CD14-positive monocyte (primary cell): ENCODE results near the gene PFN3. TPM values are rescaled to one million over a fixed set of nuclear protein-coding genes. Genes with fewer than 3 reads are reported as not detected.

Experiments
- DNase-seq, 3 donors: peaks; one replicate each; pipeline ENCODE4 v3.0.0-alpha.2; 2011 to 2022
- H2AFZ ChIP-seq: 2 replicates; pipeline ENCODE4 v1.6.0; 2012; ENCODE audit warnings: mild to moderate bottlenecking, low read depth, low read length, inconsistent platforms; ENCODE audit not compliant: insufficient read depth, poor library complexity, severe bottlenecking
- H3K27ac ChIP-seq, 2 donors: 1 replicate in 1 of 2; 2 replicates in 1 of 2; pipeline ENCODE4 v1.5.1; 2012 to 2013; ENCODE audit warnings: low read length in 2 of 2, control low read depth in 1 of 2, inconsistent platforms in 1 of 2, low read depth in 1 of 2, mild to moderate bottlenecking in 1 of 2
- H3K27me3 ChIP-seq, 2 donors: one replicate each; pipeline versions ENCODE4 v1.6.0 to v1.6.1; 2011 to 2013; ENCODE audit warnings: low read length in 2 of 2; ENCODE audit not compliant: control insufficient read depth in 2 of 2, insufficient read depth in 2 of 2
- H3K36me3 ChIP-seq, 2 donors: replicated peaks in 1 of 2; 1 replicate in 1 of 2; 2 replicates in 1 of 2; pipeline versions ENCODE4 v1.5.1 to v1.6.1; 2012 to 2013; ENCODE audit warnings: low read length in 2 of 2, control low read depth in 1 of 2, inconsistent platforms in 1 of 2, mild to moderate bottlenecking in 1 of 2; ENCODE audit not compliant: insufficient read depth in 2 of 2, control insufficient read depth in 1 of 2
- H3K4me1 ChIP-seq, 2 donors: 1 replicate in 1 of 2; 2 replicates in 1 of 2; pipeline versions ENCODE4 v1.5.1 to v1.6.1; 2012 to 2013; ENCODE audit warnings: low read length in 2 of 2, control low read depth in 1 of 2, inconsistent platforms in 1 of 2, mild to moderate bottlenecking in 1 of 2, moderate library complexity in 1 of 2; ENCODE audit not compliant: insufficient read depth in 2 of 2, control insufficient read depth in 1 of 2
- H3K4me2 ChIP-seq: replicated peaks from 2 replicates; pipeline ENCODE3; 2012; ENCODE audit warnings: low read length, moderate library complexity, mild to moderate bottlenecking; ENCODE audit not compliant: poor library complexity, severe bottlenecking; ENCODE audit errors: extremely low read depth
- H3K4me3 ChIP-seq, 3 experiments: fragments of 200-600 bp in 1 of 3; sonication (generic) in 1 of 3; replicated peaks in 1 of 3; 1 replicate in 2 of 3; 2 replicates in 1 of 3; pipeline ENCODE4 v1.5.1; 2011 to 2013; ENCODE audit warnings: low read length in 3 of 3, mild to moderate bottlenecking in 3 of 3, control low read depth in 2 of 3, low read depth in 2 of 3, inconsistent platforms in 1 of 3, moderate library complexity in 1 of 3
- H3K79me2 ChIP-seq: 2 replicates; pipeline ENCODE4 v1.6.0; 2012; ENCODE audit warnings: mild to moderate bottlenecking, control low read depth, inconsistent platforms, low read length, moderate library complexity; ENCODE audit not compliant: insufficient read depth
- H3K9ac ChIP-seq: 2 replicates; pipeline ENCODE4 v1.6.0; 2017; ENCODE audit warnings: low read length, mild to moderate bottlenecking; ENCODE audit not compliant: insufficient read depth, poor library complexity, severe bottlenecking
- H3K9me3 ChIP-seq, 2 donors: replicated peaks in 1 of 2; 1 replicate in 1 of 2; 2 replicates in 1 of 2; pipeline versions ENCODE4 v1.5.1 to v1.6.1; 2012 to 2013; ENCODE audit warnings: low read length in 2 of 2, control low read depth in 1 of 2; ENCODE audit not compliant: control insufficient read depth in 1 of 2, insufficient read depth in 1 of 2
- H4K20me1 ChIP-seq: 2 replicates; pipeline ENCODE4 v1.6.0; 2012; ENCODE audit warnings: mild to moderate bottlenecking, low read length, control low read depth, moderate library complexity; ENCODE audit not compliant: insufficient read depth
- H3K27ac Mint-ChIP-seq, 7 donors: one replicate each; pipeline ENCODE4 v1.8.0; 2020; ENCODE audit warnings: mild to moderate bottlenecking in 7 of 7, mixed read lengths in 7 of 7, moderate library complexity in 6 of 7, inconsistent platforms in 2 of 7
- H3K27me3 Mint-ChIP-seq, 3 donors: one replicate each; pipeline ENCODE4 v1.8.0; 2021 to 2022; ENCODE audit warnings: low read depth in 3 of 3, mild to moderate bottlenecking in 3 of 3, mixed read lengths in 3 of 3, moderate library complexity in 3 of 3, inconsistent platforms in 1 of 3
- H3K36me3 Mint-ChIP-seq, 2 donors: one replicate each; pipeline ENCODE4 v1.8.0; 2020; ENCODE audit warnings: mixed read lengths in 2 of 2, inconsistent platforms in 1 of 2, mild to moderate bottlenecking in 1 of 2
- H3K4me1 Mint-ChIP-seq: one replicate; pipeline ENCODE4 v1.8.0; 2020; ENCODE audit warnings: mild to moderate bottlenecking, mixed read lengths
- H3K4me3 Mint-ChIP-seq, 2 donors: one replicate each; pipeline ENCODE4 v1.8.0; 2020; ENCODE audit warnings: mild to moderate bottlenecking in 2 of 2, mixed read lengths in 2 of 2, moderate library complexity in 1 of 2
- H3K9me3 Mint-ChIP-seq, 7 donors: one replicate each; pipeline ENCODE4 v1.8.0; 2020 to 2022; ENCODE audit warnings: mixed read lengths in 7 of 7, mild to moderate bottlenecking in 6 of 7, moderate library complexity in 6 of 7, inconsistent platforms in 2 of 7
- WGBS: methylation state at CpG from one replicate; pipeline ENCODE4 v1.1.5; 2013; ENCODE audit warnings: missing lambda C conversion rate; ENCODE audit not compliant: insufficient coverage; 5-methylcytosine and 5-hydroxymethylcytosine counted together
- intact Hi-C, 2 donors: fragments of 100-400 bp; cut with micrococcal nuclease; formaldehyde crosslinking; loops; one replicate each; pipeline versions ENCODE4 v1.15.0 to v1.15.1; 2023
- polyA plus RNA-seq, 3 donors: library from polyadenylated mRNA; depleted of rRNA in 1 of 3; unstranded in 2 of 3; stranded (reverse) in 1 of 3; fragments of 300-500 nt in 2 of 3; fragments of >200 nt in 1 of 3; fragmentation: Illumina TruSeq in 2 of 3; gene quantifications; 1 replicate in 2 of 3; 2 replicates in 1 of 3; pipeline ENCODE4 v1.2.3, GENCODE V29; 2012 to 2021
- TF ChIP-seq, protein P1 (sequence below): fragments of 200-600 bp; IDR thresholded peaks from one replicate; pipeline ENCODE4 v1.8.0; 2022; ENCODE audit warnings: antibody characterized with exemption, mild to moderate bottlenecking

The PFN3 gene
- polyA plus RNA-seq, 3 donors: not detected

DNA sequence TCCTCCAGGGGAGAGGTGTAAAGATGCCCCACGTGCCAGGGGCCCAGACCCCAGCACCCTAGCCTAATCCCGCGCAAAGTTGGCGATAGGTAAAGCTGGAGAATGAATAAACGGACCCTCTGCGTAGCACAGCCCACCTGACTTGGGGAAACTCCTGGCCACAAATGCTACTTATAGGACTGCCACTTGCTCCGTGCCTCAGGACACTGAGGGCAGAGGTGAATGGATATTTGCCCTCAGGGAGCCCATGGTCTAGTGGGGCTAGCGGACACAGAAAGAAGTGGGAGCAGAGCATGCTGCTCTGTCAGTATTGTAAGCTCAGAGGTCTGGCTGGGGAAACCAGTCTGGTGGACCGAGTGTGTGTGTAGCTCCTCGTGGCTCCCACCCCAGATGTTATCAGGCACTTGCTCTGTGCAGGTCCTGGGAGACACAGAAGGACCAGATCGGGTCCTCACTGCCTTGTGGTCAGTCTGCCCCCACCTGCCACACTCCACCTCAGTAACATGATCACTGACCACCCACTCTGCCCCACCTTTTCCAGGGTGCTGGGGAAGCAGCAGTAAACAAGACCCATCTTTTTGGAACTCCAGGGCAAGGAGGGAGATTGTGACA, 26.9 kb upstream of the PFN3 start:
- peak overlapping the region; percentile 80 to 99 (median 95) for H3K4me3 ChIP-seq
- H4K20me1 ChIP-seq: peaks cover 31% of the 10 kb centered on the region
- peaks cover 18 to 25% of the 10 kb centered on the region in 2 donors for H3K36me3 ChIP-seq
- DNase-seq: peak in 1 of 3 donors; percentile 41
- TF ChIP-seq, protein P1, sequence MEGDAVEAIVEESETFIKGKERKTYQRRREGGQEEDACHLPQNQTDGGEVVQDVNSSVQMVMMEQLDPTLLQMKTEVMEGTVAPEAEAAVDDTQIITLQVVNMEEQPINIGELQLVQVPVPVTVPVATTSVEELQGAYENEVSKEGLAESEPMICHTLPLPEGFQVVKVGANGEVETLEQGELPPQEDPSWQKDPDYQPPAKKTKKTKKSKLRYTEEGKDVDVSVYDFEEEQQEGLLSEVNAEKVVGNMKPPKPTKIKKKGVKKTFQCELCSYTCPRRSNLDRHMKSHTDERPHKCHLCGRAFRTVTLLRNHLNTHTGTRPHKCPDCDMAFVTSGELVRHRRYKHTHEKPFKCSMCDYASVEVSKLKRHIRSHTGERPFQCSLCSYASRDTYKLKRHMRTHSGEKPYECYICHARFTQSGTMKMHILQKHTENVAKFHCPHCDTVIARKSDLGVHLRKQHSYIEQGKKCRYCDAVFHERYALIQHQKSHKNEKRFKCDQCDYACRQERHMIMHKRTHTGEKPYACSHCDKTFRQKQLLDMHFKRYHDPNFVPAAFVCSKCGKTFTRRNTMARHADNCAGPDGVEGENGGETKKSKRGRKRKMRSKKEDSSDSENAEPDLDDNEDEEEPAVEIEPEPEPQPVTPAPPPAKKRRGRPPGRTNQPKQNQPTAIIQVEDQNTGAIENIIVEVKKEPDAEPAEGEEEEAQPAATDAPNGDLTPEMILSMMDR: no peak
- H3K4me2 ChIP-seq: peak overlapping the region; percentile 100
- H3K27ac ChIP-seq: peak overlapping the region; percentile 98 to 100
- H3K27me3 ChIP-seq: no peaks in the 10 kb centered on the region
- peak overlapping the region; percentile 99 to 100 (median 99) for H3K27ac Mint-ChIP-seq
- H2AFZ ChIP-seq: no peak overlapping the region
- H3K9me3 ChIP-seq: no peaks in the 10 kb centered on the region
- H3K27me3 Mint-ChIP-seq: peaks cover 0 to 1% (median 0%) of the 10 kb centered on the region in 3 donors
- peak overlapping the region; percentile 95 for H3K4me3 Mint-ChIP-seq
- peaks cover 16 to 43% of the 10 kb centered on the region in 2 donors for H3K36me3 Mint-ChIP-seq
- H3K9ac ChIP-seq: peak overlapping the region; percentile 98
- 2% methylated on average over 11 of the region's 11 CpGs for WGBS
- peaks cover 61 to 68% of the 10 kb centered on the region in 2 donors for H3K4me1 ChIP-seq
- peaks cover 53% of the 10 kb centered on the region for H3K79me2 ChIP-seq
- intact Hi-C loops: loop anchor here (2.0 to 5.0 kb wide), 3 partner anchors 27 to 67 kb away; no protein-coding TSS in a partner anchor
- peaks cover 56% of the 10 kb centered on the region for H3K4me1 Mint-ChIP-seq
- H3K9me3 Mint-ChIP-seq: peaks cover 0 to under 1% (median 0%) of the 10 kb centered on the region in 7 donors

DNA sequence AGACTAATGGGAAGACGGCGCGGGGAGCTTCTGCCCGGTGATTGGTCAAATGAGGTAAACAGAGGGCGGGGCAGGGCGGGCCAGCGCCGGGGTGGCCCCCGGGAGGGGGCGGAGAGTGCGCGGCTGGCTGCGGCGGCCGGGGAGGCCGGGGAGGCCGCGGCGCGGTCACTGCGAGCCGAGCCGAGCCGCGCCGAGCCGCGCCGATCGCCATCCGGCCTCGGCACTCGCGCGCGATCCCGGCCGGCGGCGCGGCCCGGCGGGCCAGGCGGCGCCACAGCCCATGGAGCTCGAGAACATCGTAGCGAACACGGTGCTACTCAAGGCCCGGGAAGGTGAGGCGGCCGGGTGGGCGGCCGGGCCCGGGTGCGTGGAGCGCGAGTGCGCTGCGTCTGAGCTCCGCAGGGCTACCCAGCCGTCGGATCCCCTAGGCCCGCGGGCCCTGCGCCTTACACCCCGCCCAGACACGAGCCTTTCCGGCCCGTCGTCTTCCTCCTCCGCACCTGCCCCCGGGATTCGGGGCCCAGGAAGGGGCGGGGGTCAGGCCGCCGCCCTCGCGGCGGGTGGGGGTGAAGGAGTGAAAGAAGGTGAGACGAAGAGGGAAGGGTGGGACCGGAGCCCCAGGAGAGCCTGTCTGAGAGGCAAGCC, 26.2 kb upstream of the PFN3 start, which contains the start of gene GRK6:
GRK6 (plus strand) TSS at position 111 of the 645 bp plus-strand sequence; CDS start at position 281, 170 bp downstream.
- H3K36me3 Mint-ChIP-seq: peaks cover 15 to 36% of the 10 kb centered on the region in 2 donors
- peaks cover 0 to 4% (median 0%) of the 10 kb centered on the region in 7 donors for H3K9me3 Mint-ChIP-seq
- Histone ChIP-seq H3K9ac (peak within 1 kb of the TSS; percentile 98), H2AFZ (peak within 1 kb of the TSS; percentile 81), H3K4me2 (peak within 1 kb of the TSS; percentile 100), H3K9me3 (no peaks in the 10 kb centered on the region), H3K4me3 (peak within 1 kb of the TSS; percentile 80 to 99 (median 95)), H4K20me1 (peaks cover 25% of the 10 kb centered on the region), H3K4me1 (peaks cover 55 to 61% of the 10 kb centered on the region in 2 donors), H3K79me2 (peaks cover 47% of the 10 kb centered on the region), H3K36me3 (peaks cover 12 to 19% of the 10 kb centered on the region in 2 donors), H3K27ac (peak within 1 kb of the TSS; percentile 98 to 100), H3K27me3 (no peaks in the 10 kb centered on the region)
- TF ChIP-seq, protein P1: no peak
- intact Hi-C loops: loop anchor here (2.0 to 5.0 kb wide), 3 partner anchors 28 to 68 kb away; no protein-coding TSS in a partner anchor
- no peak for DNase-seq
- H3K4me3 Mint-ChIP-seq: peak within 1 kb of the TSS; percentile 95
- H3K27ac Mint-ChIP-seq: peak within 1 kb of the TSS; percentile 99 to 100 (median 99)
- WGBS: under 1% methylated on average over 75 of the region's 82 CpGs
- peaks cover 57% of the 10 kb centered on the region for H3K4me1 Mint-ChIP-seq
- peaks cover 0 to 1% (median 0%) of the 10 kb centered on the region in 3 donors for H3K27me3 Mint-ChIP-seq
